Measurements from ENCODE around the gene CLASP1.

DNA sequence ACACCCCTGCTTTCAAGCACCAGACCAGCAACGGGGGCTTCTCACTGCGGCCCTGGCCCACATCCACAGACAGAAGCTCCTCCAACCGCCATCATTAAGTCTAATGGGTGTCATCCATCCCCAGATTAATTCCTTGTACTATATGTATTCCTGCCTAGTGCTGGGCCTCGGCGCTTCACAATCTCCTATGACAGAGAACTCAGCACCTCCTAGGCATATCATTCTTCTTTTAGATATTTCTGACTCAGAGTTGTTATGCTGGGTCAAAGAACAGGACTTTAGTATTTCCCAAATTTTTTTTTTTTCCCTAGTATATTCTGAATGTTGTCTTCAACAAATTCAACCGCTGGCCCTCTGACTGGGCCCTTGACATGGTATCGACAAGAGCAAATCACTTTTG is 281.1 kb downstream of the CLASP1 start:
- TF ChIP-seq, protein P1, sequence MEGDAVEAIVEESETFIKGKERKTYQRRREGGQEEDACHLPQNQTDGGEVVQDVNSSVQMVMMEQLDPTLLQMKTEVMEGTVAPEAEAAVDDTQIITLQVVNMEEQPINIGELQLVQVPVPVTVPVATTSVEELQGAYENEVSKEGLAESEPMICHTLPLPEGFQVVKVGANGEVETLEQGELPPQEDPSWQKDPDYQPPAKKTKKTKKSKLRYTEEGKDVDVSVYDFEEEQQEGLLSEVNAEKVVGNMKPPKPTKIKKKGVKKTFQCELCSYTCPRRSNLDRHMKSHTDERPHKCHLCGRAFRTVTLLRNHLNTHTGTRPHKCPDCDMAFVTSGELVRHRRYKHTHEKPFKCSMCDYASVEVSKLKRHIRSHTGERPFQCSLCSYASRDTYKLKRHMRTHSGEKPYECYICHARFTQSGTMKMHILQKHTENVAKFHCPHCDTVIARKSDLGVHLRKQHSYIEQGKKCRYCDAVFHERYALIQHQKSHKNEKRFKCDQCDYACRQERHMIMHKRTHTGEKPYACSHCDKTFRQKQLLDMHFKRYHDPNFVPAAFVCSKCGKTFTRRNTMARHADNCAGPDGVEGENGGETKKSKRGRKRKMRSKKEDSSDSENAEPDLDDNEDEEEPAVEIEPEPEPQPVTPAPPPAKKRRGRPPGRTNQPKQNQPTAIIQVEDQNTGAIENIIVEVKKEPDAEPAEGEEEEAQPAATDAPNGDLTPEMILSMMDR (conservative IDR thresholded peaks at IDR 0.05; ENCODE audit: low read length), result no peak
- no peak for TF ChIP-seq EZH2phosphoT487 (IDR thresholded peaks at IDR 0.05; ENCODE audit: borderline replicate concordance, low read depth, low read length)
